Mucosa of descending colon (tissue), 3 donors: ENCODE results near the gene RASAL1. TPM values are rescaled to one million over a fixed set of nuclear protein-coding genes. Genes with fewer than 3 reads are reported as not detected.

Experiments
- ATAC-seq: fragments of 200-7000 bp; cut with Tn5 transposase; one replicate; pipeline ENCODE4 v1.9.1; 2020; ENCODE audit warnings: mild to moderate bottlenecking, moderate library complexity
- DNase-seq, 3 donors: peaks; one replicate each; pipeline ENCODE4 v3.0.0-alpha.2; 2020
- H3K36me3 ChIP-seq: fragments of 200-600 bp; one replicate; pipeline ENCODE4 v1.8.0; 2021; ENCODE audit warnings: low read depth, mild to moderate bottlenecking
- H3K4me1 ChIP-seq: fragments of 200-600 bp; one replicate; pipeline ENCODE4 v1.8.0; 2021; ENCODE audit warnings: low read depth, mild to moderate bottlenecking
- H3K4me3 ChIP-seq: fragments of 200-600 bp; one replicate; pipeline ENCODE4 v1.8.0; 2021; ENCODE audit warnings: mild to moderate bottlenecking
- H3K9me3 ChIP-seq: fragments of 200-600 bp; one replicate; pipeline ENCODE4 v1.8.0; 2021; ENCODE audit warnings: mild to moderate bottlenecking
- intact Hi-C, 2 donors: fragments of 100-400 bp; cut with DNase I in 1 of 2; cut with micrococcal nuclease in 1 of 2; formaldehyde crosslinking; loops; one replicate each; pipeline versions ENCODE4 v1.11.0 to v1.11.1; 2022; cut with DNase I, micrococcal nuclease
- total RNA-seq, 3 donors: library from RNA; stranded (reverse); fragmentation: NEBNext Ultra II Directional in 2 of 3; extraction: Animal tissue kit (Norgen Biotek cat#: 25700) in 2 of 3; gene quantifications; one replicate each; pipeline versions ENCODE4 v1.2.1 to v1.2.4, GENCODE V29; 2021 to 2023
- TF ChIP-seq, protein P1 (sequence below): fragments of 200-600 bp; IDR thresholded peaks from one replicate; pipeline ENCODE4 v1.8.0; 2022; ENCODE audit warnings: antibody characterized with exemption, mild to moderate bottlenecking
- donor health status: DM: no; HTN: no; CAD: no; lungs with moderate emphysema.
- donor health status: DM: no; HTN: no; CAD: no.
- donor health status: DM: no; HTN: yes; CAD: no.

The RASAL1 gene
- total RNA-seq, 3 donors from 2014 or later, result 3.3 to 7.9 (median 6.5) TPM

DNA sequence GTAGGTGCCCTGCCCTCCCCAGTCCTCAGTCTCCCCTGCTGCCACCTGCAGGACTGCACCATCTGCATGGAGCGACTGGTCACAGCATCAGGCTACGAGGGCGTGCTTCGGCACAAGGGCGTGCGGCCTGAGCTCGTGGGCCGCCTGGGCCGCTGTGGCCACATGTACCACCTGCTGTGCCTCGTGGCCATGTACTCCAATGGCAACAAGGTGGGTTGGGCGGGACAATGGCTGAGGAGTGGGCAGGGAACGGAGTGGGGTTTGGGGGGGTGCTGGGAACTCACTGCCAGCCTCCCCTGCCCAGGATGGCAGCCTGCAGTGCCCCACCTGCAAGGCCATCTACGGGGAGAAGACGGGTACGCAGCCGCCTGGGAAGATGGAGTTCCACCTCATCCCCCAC lies 40.8 kb downstream of the RASAL1 start:
- DNase-seq (no peak), ATAC-seq (no peak)
- TF ChIP-seq, protein P1, sequence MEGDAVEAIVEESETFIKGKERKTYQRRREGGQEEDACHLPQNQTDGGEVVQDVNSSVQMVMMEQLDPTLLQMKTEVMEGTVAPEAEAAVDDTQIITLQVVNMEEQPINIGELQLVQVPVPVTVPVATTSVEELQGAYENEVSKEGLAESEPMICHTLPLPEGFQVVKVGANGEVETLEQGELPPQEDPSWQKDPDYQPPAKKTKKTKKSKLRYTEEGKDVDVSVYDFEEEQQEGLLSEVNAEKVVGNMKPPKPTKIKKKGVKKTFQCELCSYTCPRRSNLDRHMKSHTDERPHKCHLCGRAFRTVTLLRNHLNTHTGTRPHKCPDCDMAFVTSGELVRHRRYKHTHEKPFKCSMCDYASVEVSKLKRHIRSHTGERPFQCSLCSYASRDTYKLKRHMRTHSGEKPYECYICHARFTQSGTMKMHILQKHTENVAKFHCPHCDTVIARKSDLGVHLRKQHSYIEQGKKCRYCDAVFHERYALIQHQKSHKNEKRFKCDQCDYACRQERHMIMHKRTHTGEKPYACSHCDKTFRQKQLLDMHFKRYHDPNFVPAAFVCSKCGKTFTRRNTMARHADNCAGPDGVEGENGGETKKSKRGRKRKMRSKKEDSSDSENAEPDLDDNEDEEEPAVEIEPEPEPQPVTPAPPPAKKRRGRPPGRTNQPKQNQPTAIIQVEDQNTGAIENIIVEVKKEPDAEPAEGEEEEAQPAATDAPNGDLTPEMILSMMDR, result no peak
- Histone ChIP-seq H3K4me3 (no peak overlapping the region), H3K36me3 (no peaks in the 10 kb centered on the region), H3K4me1 (peaks cover 4% of the 10 kb centered on the region), H3K9me3 (no peaks in the 10 kb centered on the region)
- intact Hi-C loops, result no loop called here

DNA sequence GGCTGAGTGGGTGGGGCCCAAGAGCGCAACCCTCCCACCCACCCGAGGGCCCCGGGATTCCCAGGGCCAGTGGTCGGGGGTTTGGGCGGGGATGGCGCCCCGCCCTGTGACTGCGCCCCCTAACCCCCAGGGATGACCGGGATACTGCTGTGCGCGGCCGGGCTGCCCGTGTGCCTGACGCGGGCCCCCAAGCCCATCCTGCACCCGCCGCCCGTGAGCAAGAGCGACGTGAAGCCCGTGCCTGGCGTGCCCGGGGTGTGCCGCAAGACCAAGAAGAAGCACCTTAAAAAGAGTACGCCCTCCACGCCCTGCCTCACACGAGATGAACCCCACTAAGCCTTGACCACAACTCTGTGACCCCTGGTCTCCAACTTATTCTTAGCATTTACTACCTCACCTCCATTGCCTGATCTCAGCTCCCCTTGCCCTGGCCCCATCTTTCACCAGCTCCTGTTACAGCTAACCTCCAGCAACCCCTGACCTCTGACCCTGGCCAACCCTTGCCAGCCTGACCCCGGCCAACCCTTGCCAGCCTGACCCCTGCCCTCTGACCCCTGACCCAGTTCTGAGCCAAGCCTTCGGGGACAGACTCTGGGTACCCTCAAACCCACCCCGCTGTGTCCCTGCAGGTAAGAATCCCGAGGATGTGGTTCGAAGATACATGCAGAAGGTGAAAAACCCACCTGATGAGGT lies 42.0 kb downstream of the RASAL1 start:
- Histone ChIP-seq H3K4me1 (peaks cover 4% of the 10 kb centered on the region), H3K4me3 (no peak overlapping the region), H3K9me3 (no peaks in the 10 kb centered on the region), H3K36me3 (no peaks in the 10 kb centered on the region)
- TF ChIP-seq, protein P1, result no peak
- DNase-seq (no peak), ATAC-seq (no peak)
- intact Hi-C loops, result no loop called here

DNA sequence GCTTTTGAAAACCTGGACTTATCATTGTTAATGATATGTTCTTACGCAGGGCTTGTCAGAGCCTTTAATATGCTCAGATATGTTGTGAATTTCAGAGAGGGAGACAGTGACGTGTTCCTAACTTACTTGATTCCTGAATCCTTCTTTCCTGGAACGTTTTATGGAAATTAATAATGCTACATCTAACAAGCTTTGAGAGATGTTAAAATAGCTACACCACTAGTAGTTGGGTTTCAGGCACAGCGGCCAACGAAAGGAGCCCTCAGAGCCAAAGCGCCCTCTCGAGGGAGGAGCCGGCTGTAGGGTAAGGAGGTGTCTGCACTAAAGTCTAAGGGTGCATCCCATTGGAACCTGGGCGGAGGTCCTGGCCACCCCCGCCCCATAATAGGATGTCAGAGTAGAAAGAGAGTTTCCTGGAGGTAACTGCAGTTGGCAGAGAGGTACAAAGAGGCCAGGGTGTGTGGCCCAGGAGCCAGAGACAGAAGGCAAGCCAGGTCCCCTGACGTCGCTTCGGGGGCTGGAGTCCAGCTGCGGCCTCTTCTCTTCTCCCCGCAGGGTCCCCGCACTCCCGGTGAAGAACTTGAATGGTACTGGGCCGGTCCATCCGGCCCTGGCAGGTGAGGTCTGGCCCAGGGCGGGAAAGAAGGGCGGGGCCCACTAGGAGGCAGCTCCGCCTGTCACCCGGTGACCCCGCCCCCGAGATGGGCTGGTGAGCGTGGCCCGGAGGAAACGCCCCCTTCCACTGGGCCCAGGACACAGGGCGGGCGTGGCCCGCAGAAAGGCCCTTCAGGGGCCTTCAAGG lies 42.8 kb downstream of the RASAL1 start:
- H3K36me3 ChIP-seq, result no peaks in the 10 kb centered on the region
- H3K4me3 ChIP-seq, result no peak overlapping the region
- intact Hi-C loops, result no loop called here
- TF ChIP-seq, protein P1, result no peak
- peak; percentile 81 to 84 (median 83) for DNase-seq
- peak; percentile 87 for ATAC-seq
- no peaks in the 10 kb centered on the region for H3K9me3 ChIP-seq
- H3K4me1 ChIP-seq, result peaks cover 4% of the 10 kb centered on the region

GRCh38 chr12:113091506-113091905 lies 44.1 kb downstream of the RASAL1 start:
- no peak for DNase-seq
- no peak for ATAC-seq
- intact Hi-C loops, result no loop called here
- no peak overlapping the region for H3K4me3 ChIP-seq
- no peaks in the 10 kb centered on the region for H3K9me3 ChIP-seq
- no peaks in the 10 kb centered on the region for H3K36me3 ChIP-seq
- peaks cover 4% of the 10 kb centered on the region for H3K4me1 ChIP-seq
- TF ChIP-seq, protein P1, result no peak

- H3K9me3 ChIP-seq, result no peaks in the 10 kb centered on the region
- H3K4me1 ChIP-seq, result peaks cover 4% of the 10 kb centered on the region
- intact Hi-C loops, result no loop called here
- H3K36me3 ChIP-seq, result no peaks in the 10 kb centered on the region
- TF ChIP-seq, protein P1, result no peak
- ATAC-seq, result no peak
- H3K4me3 ChIP-seq, result no peak overlapping the region
- no peak for DNase-seq
Observed at GRCh38 chr12:113090740-113091139, 44.8 kb downstream of the RASAL1 start.
